ENCODE data around the gene TM4SF4. TPM values are rescaled to one million over a fixed set of nuclear protein-coding genes. Genes with fewer than 3 reads are reported as not detected.

The TM4SF4 gene
- total and polyA plus RNA-seq, 2 of the 8 experiments (the other 6 are each of a cell fraction or from before 2014, with no cell fraction given), result not detected

DNA sequence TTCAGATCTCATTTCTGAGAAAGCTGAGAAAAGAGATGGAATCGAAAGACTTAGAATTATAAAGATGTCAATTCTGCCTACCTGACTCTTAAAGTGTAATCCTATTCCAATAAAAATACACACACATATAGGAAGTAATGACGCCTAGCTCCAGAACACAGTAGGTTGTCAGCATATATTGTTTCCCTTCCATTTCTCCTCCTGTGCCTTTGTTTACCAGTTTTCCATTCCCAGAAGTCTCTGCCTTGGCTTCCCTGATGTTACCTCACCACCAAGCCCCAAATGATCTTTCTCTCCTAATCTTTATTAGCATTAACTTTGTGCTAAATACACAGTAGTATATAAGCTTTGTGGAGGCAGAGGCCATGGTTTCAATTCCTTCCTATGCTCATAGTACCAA, 40.0 kb downstream of the TM4SF4 start:
- no peak for FAIRE-seq
- CTCF ChIA-PET (ENCODE audit: partially characterized antibody), result interaction anchor here (0.6 to 6.4 kb wide), 17 partner anchors 9 to 1063 kb away, joined by 3 to 53 read pairs (median 9); no protein-coding TSS in a partner anchor
- H2BK12ac ChIP-seq (ENCODE audit: low read depth, low read length), result no peak overlapping the region

More for the DNA sequence above, 40.0 kb downstream of the TM4SF4 start:
- no peaks in the 10 kb centered on the region for H3K9me3 ChIP-seq (ENCODE audit: insufficient read depth in 2 of 2, low read depth in 1 of 2, low read length in 1 of 2)
- H2AFZ ChIP-seq (ENCODE audit: low read length), result no peak overlapping the region
- DNase-seq (ENCODE audit: low read depth in 1 of 2, low spot score in 2 of 2), result no peak
- H4K5ac ChIP-seq (ENCODE audit: insufficient read length, low read depth, low read length), result no peak overlapping the region
- H3K18ac ChIP-seq (ENCODE audit: extremely low read depth, low read length), result no peak overlapping the region
- no peak overlapping the region for H3K4me3 ChIP-seq (ENCODE audit: extremely low read depth in 1 of 4, insufficient read depth in 2 of 4, low read depth in 3 of 4, low read length in 4 of 4)
- no peaks in the 10 kb centered on the region for H3K23me2 ChIP-seq (ENCODE audit: low read depth, low read length)
- 86% methylated on average over 2 of the region's 2 CpGs; no CpG with 5 or more reads in 1 of the 2 experiments for WGBS, 2 experiments (ENCODE audit: extremely low coverage in 1 of 2, insufficient coverage in 1 of 2, insufficient read length in 1 of 2, insufficient replicate concordance in 2 of 2, low coverage in 1 of 2, low lambda C conversion rate in 2 of 2, missing lambda C conversion rate in 1 of 2)
- no peaks in the 10 kb centered on the region for H3K27me3 ChIP-seq (replicated peaks in 1 of 4; ENCODE audit: control insufficient read depth in 3 of 4, extremely low read depth in 1 of 4, insufficient read depth in 3 of 4, low read length in 3 of 4)
- no peak overlapping the region for H2BK15ac ChIP-seq (ENCODE audit: low read length)
- H2BK20ac ChIP-seq (ENCODE audit: low read length), result no peak overlapping the region
- no peak overlapping the region for H3K27ac ChIP-seq (ENCODE audit: low read depth, low read length)
- H3K4me1 ChIP-seq (replicated peaks in 1 of 4; ENCODE audit: control insufficient read depth in 3 of 4, insufficient read depth in 4 of 4, low read length in 3 of 4), result no peaks in the 10 kb centered on the region
- no peaks in the 10 kb centered on the region for H3K36me3 ChIP-seq (ENCODE audit: control insufficient read depth in 2 of 4, insufficient read depth in 4 of 4, low read length in 3 of 4)
- POLR2A ChIA-PET (ENCODE audit: partially characterized antibody), result interaction anchor here (0.9 kb wide), 1 partner anchor 146 kb away, joined by 3 read pairs; no protein-coding TSS in a partner anchor
- no peak overlapping the region for H3K23ac ChIP-seq (ENCODE audit: insufficient read length)
- no peak overlapping the region for H3K56ac ChIP-seq (replicated peaks; ENCODE audit: insufficient read length, low read depth, low read length)
- no peaks in the 10 kb centered on the region for H4K20me1 ChIP-seq (replicated peaks in 1 of 2; ENCODE audit: control insufficient read depth in 1 of 2, insufficient read depth in 2 of 2, low read length in 2 of 2)
- H3K79me1 ChIP-seq (ENCODE audit: low read depth, low read length), result no peaks in the 10 kb centered on the region
- H4K91ac ChIP-seq (replicated peaks; ENCODE audit: insufficient read length, low read length), result no peak overlapping the region
- no peak overlapping the region for H3K9ac ChIP-seq (replicated peaks in 1 of 4; ENCODE audit: extremely low read depth in 1 of 4, low read depth in 3 of 4, low read length in 3 of 4)
- H2BK5ac ChIP-seq (ENCODE audit: low read depth, low read length), result no peak overlapping the region
- no peaks in the 10 kb centered on the region for H3K79me2 ChIP-seq (ENCODE audit: control insufficient read depth in 1 of 2, insufficient read depth in 2 of 2, low read length in 2 of 2)
- H3K4me2 ChIP-seq (ENCODE audit: insufficient read depth in 1 of 2, low read depth in 2 of 2, low read length in 2 of 2), result no peak overlapping the region
- H2AK5ac ChIP-seq (ENCODE audit: low read depth, low read length), result no peak overlapping the region
- TF ChIP-seq NRF1 (IDR thresholded peaks at IDR 0.05; ENCODE audit: low read depth, low read length) (no peak), CTBP2 (IDR thresholded peaks at IDR 0.05; ENCODE audit: borderline replicate concordance, insufficient read depth, insufficient read length, low read length) (no peak), RAD21 (IDR thresholded peaks at IDR 0.05 in 1 of 2, conservative IDR thresholded peaks at IDR 0.05 in 1 of 2; ENCODE audit: low read depth in 2 of 2, low read length in 2 of 2) (no peak)
- TF ChIP-seq, protein P1, sequence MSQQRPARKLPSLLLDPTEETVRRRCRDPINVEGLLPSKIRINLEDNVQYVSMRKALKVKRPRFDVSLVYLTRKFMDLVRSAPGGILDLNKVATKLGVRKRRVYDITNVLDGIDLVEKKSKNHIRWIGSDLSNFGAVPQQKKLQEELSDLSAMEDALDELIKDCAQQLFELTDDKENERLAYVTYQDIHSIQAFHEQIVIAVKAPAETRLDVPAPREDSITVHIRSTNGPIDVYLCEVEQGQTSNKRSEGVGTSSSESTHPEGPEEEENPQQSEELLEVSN (IDR thresholded peaks at IDR 0.05), result no peak
- no peak overlapping the region for H2BK120ac ChIP-seq (replicated peaks; ENCODE audit: low read depth, low read length)
- no peak overlapping the region for H3K14ac ChIP-seq (ENCODE audit: insufficient read length)
- no peak overlapping the region for H4K8ac ChIP-seq (ENCODE audit: extremely low read depth, insufficient read depth, low read length)
- H3K4ac ChIP-seq (replicated peaks; ENCODE audit: insufficient read length, low read depth, low read length), result no peak overlapping the region

All from H1 (cell line).